Neural progenitor cell (in vitro differentiated cells): Measurements from ENCODE around the gene NEDD4L. TPM values are rescaled to one million over a fixed set of nuclear protein-coding genes. Genes with fewer than 3 reads are reported as not detected.
"Not testable (repeated sequence)": the region's sequence is repeated elsewhere in the genome, so short reads cannot be mapped to it uniquely, and the experiment has no call there.

Experiments used
- DNase-seq: peaks from one replicate; pipeline ENCODE4 v3.0.0-alpha.2; 2016; ENCODE audit warnings: low spot score
- H2AFZ ChIP-seq: fragments of 200-600 bp; sonication (generic); replicated peaks from 2 replicates; pipeline ENCODE4 v1.6.1; 2016; ENCODE audit warnings: antibody characterized with exemption
- H3F3A ChIP-seq: fragments of 200-600 bp; sonication (generic); 2 replicates; pipeline ENCODE4 v1.6.1; 2016; ENCODE audit warnings: antibody characterized with exemption, low read depth
- H3K27ac ChIP-seq: fragments of 200-600 bp; sonication (generic); 2 replicates; pipeline ENCODE4 v1.5.1; 2016; ENCODE audit warnings: mild to moderate bottlenecking
- H3K27me3 ChIP-seq: fragments of 200-600 bp; sonication (generic); 2 replicates; pipeline ENCODE4 v1.6.1; 2016; ENCODE audit warnings: mild to moderate bottlenecking, moderate library complexity
- H3K36me3 ChIP-seq: fragments of 200-600 bp; sonication (generic); 2 replicates; pipeline ENCODE4 v1.5.1; 2016
- H3K4me1 ChIP-seq: fragments of 200-600 bp; sonication (generic); 2 replicates; pipeline ENCODE4 v1.6.1; 2016; ENCODE audit warnings: mixed run types
- H3K4me2 ChIP-seq: fragments of 200-600 bp; sonication (generic); 2 replicates; pipeline ENCODE4 v1.6.1; 2016
- H3K4me3 ChIP-seq: fragments of 200-600 bp; sonication (generic); 2 replicates; pipeline ENCODE4 v1.5.1; 2016
- H3K79me2 ChIP-seq: fragments of 200-600 bp; sonication (generic); 2 replicates; pipeline ENCODE4 v1.6.1; 2016; ENCODE audit warnings: low read depth
- H3K9ac ChIP-seq: fragments of 200-600 bp; sonication (generic); 2 replicates; pipeline ENCODE4 v1.6.1; 2016
- H3K9me3 ChIP-seq: fragments of 200-600 bp; sonication (generic); 2 replicates; pipeline ENCODE4 v1.5.1; 2016; ENCODE audit warnings: low read depth
- H4K20me1 ChIP-seq: fragments of 200-600 bp; sonication (generic); 2 replicates; pipeline ENCODE4 v1.6.1; 2016; ENCODE audit warnings: low read depth
- H3K27ac Mint-ChIP-seq: 3 replicates; pipeline ENCODE4 v1.8.0; 2021; ENCODE audit warnings: mixed read lengths
- H3K27me3 Mint-ChIP-seq: 2 replicates; pipeline ENCODE4 v1.8.0; 2022; ENCODE audit warnings: low read depth, mild to moderate bottlenecking, inconsistent platforms, moderate library complexity, mixed read lengths; ENCODE audit not compliant: insufficient read depth
- H3K36me3 Mint-ChIP-seq: 3 replicates; pipeline ENCODE4 v1.8.0; 2021; ENCODE audit warnings: mixed read lengths
- H3K4me1 Mint-ChIP-seq: 3 replicates; pipeline ENCODE4 v1.8.0; 2021; ENCODE audit warnings: mixed read lengths
- H3K4me3 Mint-ChIP-seq: 3 replicates; pipeline ENCODE4 v1.8.0; 2021; ENCODE audit warnings: mild to moderate bottlenecking, moderate library complexity, mixed read lengths
- H3K9me3 Mint-ChIP-seq: 3 replicates; pipeline ENCODE4 v1.8.0; 2020; ENCODE audit warnings: mixed read lengths
- EZH2 ChIP-seq: fragments of 200-600 bp; sonication (generic); IDR thresholded peaks from 2 replicates; pipeline ENCODE4 v1.6.1; 2017; ENCODE audit warnings: antibody characterized with exemption, mild to moderate bottlenecking, moderate library complexity
- EZH2phosphoT487 ChIP-seq: fragments of 200-600 bp; sonication (generic); IDR thresholded peaks from 2 replicates; pipeline ENCODE4 v1.6.1; 2017; ENCODE audit warnings: antibody characterized with exemption
- total RNA-seq: library from RNA; depleted of rRNA; stranded (reverse); fragments of >200 nt; gene quantifications from 2 replicates; pipeline ENCODE4 v1.2.3, GENCODE V29; 2015; ENCODE audit warnings: low replicate concordance
- TF ChIP-seq, protein P1 (sequence below): fragments of 200-600 bp; sonication (generic); IDR thresholded peaks from 2 replicates; pipeline ENCODE4 v1.5.1; 2017; ENCODE audit warnings: antibody characterized with exemption, mild to moderate bottlenecking

The NEDD4L gene
- total RNA-seq, 1 donor from 2014 or later = 55.5 TPM

DNA sequence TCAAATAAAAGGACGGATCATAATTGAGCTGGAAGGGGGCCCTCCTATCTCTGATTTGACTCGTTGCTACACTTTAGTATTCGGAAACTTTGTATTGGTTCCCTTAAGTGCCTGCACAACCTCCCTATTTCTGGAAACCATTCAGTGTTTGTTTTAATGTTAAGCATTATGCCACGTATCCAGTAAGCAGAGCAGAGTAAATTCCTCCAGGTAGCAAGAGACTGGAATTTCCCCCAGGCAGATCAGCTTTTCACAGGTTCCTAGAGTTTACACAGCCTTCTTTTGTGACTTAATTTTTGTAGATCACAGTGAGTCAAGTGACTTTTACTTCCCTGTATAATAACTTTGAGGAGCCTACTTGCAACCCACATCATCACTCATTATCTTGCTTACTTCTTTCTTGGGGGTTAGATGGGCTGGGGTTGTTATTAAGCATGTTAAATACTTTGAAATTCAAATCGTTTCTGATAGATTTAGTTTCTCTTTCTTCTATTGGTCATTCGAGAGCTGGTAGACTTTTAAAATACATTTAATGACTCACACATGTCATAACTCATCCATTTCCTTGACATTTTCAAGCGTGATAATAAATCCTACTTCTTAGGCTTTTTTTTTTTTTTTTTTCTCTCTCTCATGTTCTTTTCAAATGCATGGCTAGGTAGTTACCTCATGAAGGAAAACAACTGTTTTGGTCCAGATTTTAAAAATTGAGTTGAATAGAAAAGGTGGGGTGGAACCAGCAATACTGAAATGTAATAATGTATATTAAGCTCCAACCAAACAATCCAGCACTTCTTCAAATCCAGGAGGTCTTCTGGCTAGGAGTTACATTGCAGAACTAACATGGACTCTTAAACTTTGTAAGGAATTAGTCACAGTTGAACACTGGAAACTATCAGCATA, 219.3 kb downstream of the NEDD4L start:
- Histone ChIP-seq H3F3A (no peaks in the 10 kb centered on the region), H3K27ac (no peak overlapping the region), H4K20me1 (no peaks in the 10 kb centered on the region), H2AFZ (no peak overlapping the region), H3K36me3 (no peaks in the 10 kb centered on the region), H3K9ac (no peak overlapping the region), H3K4me3 (no peak overlapping the region), H3K4me2 (no peak overlapping the region), H3K27me3 (no peaks in the 10 kb centered on the region), H3K9me3 (no peaks in the 10 kb centered on the region), H3K4me1 (peaks cover 16% of the 10 kb centered on the region), H3K79me2 (peaks cover 5% of the 10 kb centered on the region)
- Mint-ChIP-seq H3K27ac (no peak overlapping the region), H3K27me3 (no peaks in the 10 kb centered on the region), H3K9me3 (no peaks in the 10 kb centered on the region), H3K4me3 (no peak overlapping the region), H3K36me3 (no peaks in the 10 kb centered on the region), H3K4me1 (peaks cover 12% of the 10 kb centered on the region)
- TF ChIP-seq EZH2phosphoT487 = no peak
- TF ChIP-seq, protein P1, sequence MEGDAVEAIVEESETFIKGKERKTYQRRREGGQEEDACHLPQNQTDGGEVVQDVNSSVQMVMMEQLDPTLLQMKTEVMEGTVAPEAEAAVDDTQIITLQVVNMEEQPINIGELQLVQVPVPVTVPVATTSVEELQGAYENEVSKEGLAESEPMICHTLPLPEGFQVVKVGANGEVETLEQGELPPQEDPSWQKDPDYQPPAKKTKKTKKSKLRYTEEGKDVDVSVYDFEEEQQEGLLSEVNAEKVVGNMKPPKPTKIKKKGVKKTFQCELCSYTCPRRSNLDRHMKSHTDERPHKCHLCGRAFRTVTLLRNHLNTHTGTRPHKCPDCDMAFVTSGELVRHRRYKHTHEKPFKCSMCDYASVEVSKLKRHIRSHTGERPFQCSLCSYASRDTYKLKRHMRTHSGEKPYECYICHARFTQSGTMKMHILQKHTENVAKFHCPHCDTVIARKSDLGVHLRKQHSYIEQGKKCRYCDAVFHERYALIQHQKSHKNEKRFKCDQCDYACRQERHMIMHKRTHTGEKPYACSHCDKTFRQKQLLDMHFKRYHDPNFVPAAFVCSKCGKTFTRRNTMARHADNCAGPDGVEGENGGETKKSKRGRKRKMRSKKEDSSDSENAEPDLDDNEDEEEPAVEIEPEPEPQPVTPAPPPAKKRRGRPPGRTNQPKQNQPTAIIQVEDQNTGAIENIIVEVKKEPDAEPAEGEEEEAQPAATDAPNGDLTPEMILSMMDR = no peak
- no peak for TF ChIP-seq EZH2
- no peak for DNase-seq

DNA sequence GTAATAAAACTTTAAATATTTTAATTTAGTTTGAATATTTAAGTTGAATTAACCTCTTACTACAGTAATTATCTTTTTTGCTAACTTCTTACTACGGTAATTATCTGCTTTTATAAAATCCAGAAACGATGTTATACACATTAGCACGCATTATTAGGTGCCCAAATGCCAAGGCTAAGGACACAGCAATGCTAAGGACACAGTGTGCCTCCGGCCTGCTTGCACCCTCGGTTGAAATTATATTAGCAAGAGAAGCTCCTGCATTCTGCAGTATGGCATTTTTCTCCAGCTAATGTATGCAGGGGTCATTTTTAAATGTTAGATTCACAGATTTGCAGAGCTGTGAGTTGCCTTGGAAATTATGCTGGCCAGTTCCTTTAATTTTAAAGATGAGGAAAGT, 220.0 kb downstream of the NEDD4L start:
- TF ChIP-seq, protein P1 = no peak
- TF ChIP-seq EZH2 = no peak
- TF ChIP-seq EZH2phosphoT487 = no peak
- H3F3A ChIP-seq = no peaks in the 10 kb centered on the region
- H3K4me1 ChIP-seq = peaks cover 16% of the 10 kb centered on the region
- Mint-ChIP-seq H3K36me3 (no peaks in the 10 kb centered on the region), H3K27ac (no peak overlapping the region), H3K27me3 (no peaks in the 10 kb centered on the region), H3K9me3 (no peaks in the 10 kb centered on the region), H3K4me1 (peaks cover 14% of the 10 kb centered on the region), H3K4me3 (no peak overlapping the region)
- no peak overlapping the region for H3K4me3 ChIP-seq
- no peaks in the 10 kb centered on the region for H4K20me1 ChIP-seq
- DNase-seq = no peak
- no peaks in the 10 kb centered on the region for H3K9me3 ChIP-seq
- H2AFZ ChIP-seq = no peak overlapping the region
- H3K36me3 ChIP-seq = no peaks in the 10 kb centered on the region
- H3K79me2 ChIP-seq = peaks cover 5% of the 10 kb centered on the region
- H3K27ac ChIP-seq = no peak overlapping the region
- no peak overlapping the region for H3K4me2 ChIP-seq
- H3K9ac ChIP-seq = no peak overlapping the region
- no peaks in the 10 kb centered on the region for H3K27me3 ChIP-seq

DNA sequence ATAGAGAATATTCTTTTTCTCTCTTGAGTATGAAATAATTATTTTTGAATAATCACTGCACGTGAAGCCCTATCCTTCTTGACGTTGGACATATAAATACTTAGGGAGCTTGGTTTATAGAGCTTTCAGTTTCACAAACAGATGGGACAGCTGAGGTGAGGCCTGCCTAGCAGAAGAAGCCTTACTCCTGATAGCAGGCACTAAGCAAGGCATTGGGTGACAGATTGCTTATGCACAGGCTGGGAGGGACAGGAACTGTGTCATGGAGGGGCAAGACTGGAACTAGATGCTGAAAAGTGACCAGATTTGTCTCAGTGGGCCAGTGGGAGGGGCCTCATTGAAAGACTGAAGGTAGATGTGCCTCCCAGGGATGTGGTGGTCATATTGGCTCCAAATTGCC, 220.8 kb downstream of the NEDD4L start:
- no peaks in the 10 kb centered on the region for H3K9me3 Mint-ChIP-seq
- Histone ChIP-seq H3K36me3 (no peaks in the 10 kb centered on the region), H3K27me3 (no peaks in the 10 kb centered on the region), H3K79me2 (peaks cover 5% of the 10 kb centered on the region), H3K9ac (no peak overlapping the region), H3F3A (no peaks in the 10 kb centered on the region), H3K9me3 (no peaks in the 10 kb centered on the region), H3K4me1 (peaks cover 9% of the 10 kb centered on the region), H3K4me2 (no peak overlapping the region), H3K4me3 (no peak overlapping the region), H3K27ac (no peak overlapping the region), H2AFZ (no peak overlapping the region), H4K20me1 (no peaks in the 10 kb centered on the region)
- TF ChIP-seq EZH2 = no peak
- TF ChIP-seq, protein P1 = no peak
- TF ChIP-seq EZH2phosphoT487 = no peak
- no peak overlapping the region for H3K27ac Mint-ChIP-seq
- no peak overlapping the region for H3K4me3 Mint-ChIP-seq
- H3K4me1 Mint-ChIP-seq = peaks cover 14% of the 10 kb centered on the region
- no peaks in the 10 kb centered on the region for H3K27me3 Mint-ChIP-seq
- H3K36me3 Mint-ChIP-seq = no peaks in the 10 kb centered on the region
- no peak for DNase-seq

DNA sequence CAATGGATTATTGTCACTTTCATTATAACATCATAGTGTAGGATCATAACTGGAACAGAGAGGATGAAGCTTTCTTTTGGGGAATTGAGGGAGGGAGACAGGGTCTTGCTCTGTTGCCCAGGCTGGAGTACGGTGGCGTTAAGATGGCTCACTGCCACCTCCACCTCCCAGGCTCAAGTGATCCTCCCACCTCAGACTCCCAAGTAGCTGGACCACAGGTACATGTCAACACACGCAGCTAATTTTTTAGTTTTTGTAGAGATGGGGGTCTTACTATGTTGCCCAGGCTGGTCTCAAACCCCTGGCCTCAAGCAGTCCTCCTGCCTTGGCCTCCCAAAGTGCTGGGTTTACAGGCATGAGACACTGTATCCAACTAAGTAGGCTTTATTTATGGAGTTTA, 221.5 kb downstream of the NEDD4L start:
- H3K4me3 ChIP-seq, H3K4me1 ChIP-seq, H3K79me2 ChIP-seq, H3K4me3 Mint-ChIP-seq, DNase-seq, H3F3A ChIP-seq, H3K27ac Mint-ChIP-seq, H3K9me3 Mint-ChIP-seq, H3K27me3 Mint-ChIP-seq, H3K4me2 ChIP-seq, H3K9ac ChIP-seq, H3K27me3 ChIP-seq, H3K9me3 ChIP-seq, H4K20me1 ChIP-seq, H2AFZ ChIP-seq, H3K36me3 ChIP-seq, H3K27ac ChIP-seq, H3K36me3 Mint-ChIP-seq: not testable (repeated sequence)
- peaks cover 14% of the 10 kb centered on the region for H3K4me1 Mint-ChIP-seq
